T-helper 22 cell (primary cell): Measurements from ENCODE around the gene SEPTIN10.
"Not testable (repeated sequence)": the region's sequence is repeated elsewhere in the genome, so short reads cannot be mapped to it uniquely, and the experiment has no call there.

Experiments used
- DNase-seq: peaks from one replicate; pipeline ENCODE4 v3.0.0-alpha.2; 2020; ENCODE audit warnings: low read depth

Gene SEPTIN10

GRCh38 chr2:109633284-109633961 is 19.7 kb upstream of the SEPTIN10 start:
- DNase-seq = peak; percentile 18

DNA sequence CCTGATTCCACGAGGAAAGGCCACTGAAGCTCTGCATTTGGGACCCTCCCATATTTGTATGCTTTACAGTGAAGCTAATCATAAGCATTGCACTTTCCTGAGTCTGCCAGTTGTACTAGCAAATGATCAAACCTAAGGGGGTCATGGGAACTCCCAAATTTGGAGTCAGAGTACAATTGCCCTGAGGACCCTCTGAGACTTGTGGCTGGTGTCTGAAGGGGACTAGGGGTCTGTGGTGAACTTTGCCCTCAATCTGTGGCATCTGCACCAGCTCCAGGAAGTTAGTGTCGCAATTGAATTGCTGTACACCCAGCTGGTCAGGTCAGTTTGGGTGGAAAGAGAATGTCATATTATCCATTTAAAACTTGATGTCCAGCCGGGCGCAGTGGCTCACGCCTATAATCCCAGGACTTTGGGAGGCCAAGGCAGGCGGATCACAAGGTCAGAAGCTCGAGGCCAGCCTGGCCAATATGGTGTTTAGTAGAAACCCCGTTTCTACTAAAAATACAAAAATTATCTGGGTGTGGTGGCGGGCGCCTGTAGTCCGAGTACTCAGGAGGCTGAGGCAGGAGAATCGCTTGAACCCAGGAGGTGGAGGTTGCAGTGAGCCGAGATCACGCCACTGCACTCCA is 18.5 kb upstream of the SEPTIN10 start:
- no peak for DNase-seq

GRCh38 chr2:109631741-109632140 is 18.0 kb upstream of the SEPTIN10 start:
- no peak for DNase-seq

GRCh38 chr2:109630441-109631430 is 17.0 kb upstream of the SEPTIN10 start:
- no peak for DNase-seq

- no peak for DNase-seq
Measured at GRCh38 chr2:109629867-109630266, 16.1 kb upstream of the SEPTIN10 start.

GRCh38 chr2:109628321-109628720 is 14.6 kb upstream of the SEPTIN10 start:
- DNase-seq = not testable (repeated sequence)

DNA sequence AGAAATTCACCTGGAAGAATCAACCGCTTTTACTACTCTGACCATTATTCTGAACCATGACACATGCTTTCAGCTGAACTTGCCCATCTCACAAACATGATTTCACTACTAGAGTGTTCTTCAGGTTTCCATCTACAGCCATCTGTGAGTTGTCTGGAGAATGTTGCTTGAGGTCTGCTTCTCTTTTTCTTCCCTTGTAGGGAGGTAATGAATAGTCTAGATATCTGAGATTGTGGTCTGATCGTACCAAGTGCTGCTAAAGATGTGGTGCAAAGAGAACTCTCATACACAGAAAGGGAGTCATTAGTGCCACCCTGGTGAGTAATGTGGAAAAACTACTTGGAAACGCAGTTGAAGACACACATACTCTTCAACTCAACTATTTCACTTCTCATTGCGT is 10.6 kb upstream of the SEPTIN10 start:
- no peak for DNase-seq

DNA sequence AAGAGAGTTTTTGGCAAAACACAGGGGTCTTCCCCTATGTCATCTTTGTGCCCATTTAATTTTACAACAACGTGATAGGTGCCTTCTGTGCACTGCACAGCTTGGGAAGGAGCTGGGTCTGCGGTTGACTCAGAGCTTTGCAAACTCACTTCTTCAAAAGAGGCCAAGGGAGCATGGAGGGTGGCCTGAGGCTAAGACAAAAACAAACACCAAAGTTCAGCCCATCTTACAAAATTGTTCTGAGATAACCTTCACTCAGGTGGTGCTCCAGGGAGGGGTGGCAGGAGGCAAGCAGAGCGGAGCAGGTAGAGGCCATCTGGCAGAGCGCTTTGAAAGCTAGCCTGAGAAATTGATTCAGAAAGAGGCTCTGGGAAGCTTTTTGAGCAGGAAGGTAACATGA is 10.2 kb upstream of the SEPTIN10 start:
- DNase-seq = no peak

DNA sequence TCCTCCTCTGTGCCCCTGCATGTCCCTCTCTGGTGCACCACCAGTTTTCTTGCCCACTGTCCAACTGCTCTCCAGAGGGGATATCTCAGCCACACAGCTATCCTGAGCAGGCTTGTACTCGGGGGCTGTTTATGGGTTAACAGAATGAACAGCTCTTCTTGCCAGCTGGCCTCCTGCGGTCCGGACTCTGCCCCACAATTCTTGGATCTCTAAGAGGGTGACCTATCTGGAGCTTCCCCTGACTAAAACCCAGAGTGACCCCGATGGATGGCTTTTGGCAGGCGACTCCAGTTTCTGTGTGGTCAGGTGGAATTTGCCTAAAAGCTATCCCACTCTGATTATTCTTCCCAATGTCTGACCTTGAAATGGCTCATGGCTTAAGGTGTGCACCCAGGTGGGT is 9.5 kb upstream of the SEPTIN10 start:
- no peak for DNase-seq

GRCh38 chr2:109619032-109619615 is 5.4 kb upstream of the SEPTIN10 start:
- no peak for DNase-seq

DNA sequence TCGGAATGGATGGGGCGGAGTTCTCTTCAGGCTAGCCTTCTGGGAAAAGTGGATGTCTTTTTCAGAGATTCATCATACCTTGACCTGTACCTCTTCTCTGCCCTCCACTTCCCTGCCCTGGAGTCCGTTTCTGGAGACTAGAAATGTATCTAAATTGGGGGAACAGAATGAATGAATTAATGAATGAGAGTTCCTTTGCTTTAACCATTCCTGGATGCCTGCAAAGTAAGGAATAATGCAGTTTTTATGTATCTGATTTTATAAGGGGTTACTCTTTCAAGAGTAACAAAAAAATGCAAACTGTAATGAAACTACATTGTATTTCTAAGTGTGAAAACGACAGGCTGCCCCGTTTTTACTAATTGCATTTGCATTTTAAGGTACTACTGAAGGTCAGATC is 2.4 kb upstream of the SEPTIN10 start:
- no peak for DNase-seq

- no peak for DNase-seq
Measured at GRCh38 chr2:109615637-109616144, 1.9 kb upstream of the SEPTIN10 start.

DNA sequence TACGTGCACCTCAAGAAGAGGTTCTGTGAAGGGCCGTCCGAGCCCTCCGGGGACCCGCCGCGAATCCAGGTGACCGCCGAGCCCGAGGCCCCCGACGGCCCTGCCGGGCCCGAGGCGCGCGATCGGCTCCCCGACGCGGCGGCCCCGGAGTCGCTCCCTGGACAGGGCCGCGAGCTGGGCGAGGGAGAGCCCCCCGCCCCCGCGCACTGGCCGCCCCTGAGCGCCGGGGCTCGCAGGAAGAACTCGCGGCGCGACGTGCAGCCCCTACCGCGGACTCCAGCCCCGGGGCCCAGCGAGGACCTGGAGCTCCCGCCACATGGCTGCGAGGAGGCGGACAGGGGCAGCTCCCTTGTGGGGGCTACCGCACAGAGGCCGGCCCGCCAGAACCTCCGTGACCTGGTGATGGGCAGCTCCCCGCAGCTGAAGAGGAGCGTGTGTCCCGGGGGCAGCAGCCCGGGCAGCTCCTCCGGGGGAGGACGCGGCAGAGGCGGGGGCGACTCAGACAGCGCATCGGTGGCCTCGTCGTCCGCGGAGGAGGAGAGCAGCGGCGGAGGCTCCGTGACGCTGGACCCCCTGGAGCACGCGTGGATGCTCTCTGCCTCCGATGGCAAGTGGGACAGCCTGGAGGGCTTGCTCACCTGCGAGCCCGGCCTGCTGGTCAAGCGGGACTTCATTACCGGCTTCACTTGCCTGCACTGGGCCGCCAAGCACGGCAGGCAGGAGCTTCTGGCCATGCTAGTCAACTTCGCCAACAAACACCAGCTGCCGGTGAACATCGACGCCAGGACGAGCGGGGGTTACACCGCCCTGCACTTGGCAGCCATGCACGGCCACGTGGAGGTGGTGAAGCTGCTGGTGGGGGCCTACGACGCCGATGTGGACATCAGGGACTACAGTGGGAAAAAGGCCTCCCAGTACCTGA is 1.2 kb upstream of the SEPTIN10 start:
- DNase-seq = no peak

DNA sequence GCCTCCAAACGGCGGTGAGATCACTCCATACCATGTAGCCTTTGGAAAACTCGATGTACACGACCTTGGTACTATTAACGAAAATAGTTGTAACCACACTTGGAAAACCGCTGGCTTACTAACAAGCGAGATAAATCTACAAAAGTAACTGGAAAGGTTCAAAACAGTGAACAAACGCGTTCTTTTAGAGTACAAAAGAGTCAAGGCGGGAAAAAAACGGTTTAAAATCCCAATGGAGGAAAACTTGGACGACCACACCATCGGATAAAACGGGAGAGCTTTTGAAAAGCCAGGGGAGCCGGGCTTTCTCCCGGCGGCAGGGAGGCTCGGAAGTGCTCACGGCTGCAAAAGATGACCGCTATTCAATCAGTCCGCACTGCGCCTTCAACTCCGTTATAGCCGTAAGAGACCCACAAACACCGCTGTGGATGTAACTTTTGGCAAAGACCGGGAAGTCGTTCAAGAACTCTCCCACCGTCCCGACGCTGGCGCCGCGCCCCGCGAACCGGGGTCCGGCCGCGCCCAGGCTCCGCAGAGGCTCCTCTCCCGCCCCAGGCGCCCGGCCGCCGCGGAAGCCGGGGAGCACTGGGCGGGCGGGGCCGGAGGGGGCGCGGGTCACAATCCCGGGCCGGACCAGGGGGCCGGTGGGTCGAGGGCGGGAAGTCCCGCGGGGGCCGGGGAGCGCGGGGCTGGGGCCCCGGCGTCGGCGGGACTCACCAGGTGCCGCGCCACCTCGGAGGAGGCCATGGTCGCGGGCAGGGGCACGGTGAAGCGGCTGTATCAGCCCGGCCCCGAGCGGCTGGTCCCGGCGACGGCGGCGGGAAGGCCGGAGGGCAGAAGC is 465 bp downstream of the SEPTIN10 start:
- no peak for DNase-seq

GRCh38 chr2:109611467-109612095 is 2.2 kb downstream of the SEPTIN10 start:
- no peak for DNase-seq

- DNase-seq = no peak
Measured at GRCh38 chr2:109609352-109610024, 4.3 kb downstream of the SEPTIN10 start.

- DNase-seq = no peak
Measured at GRCh38 chr2:109607766-109608165, 6.0 kb downstream of the SEPTIN10 start.

- no peak for DNase-seq
Measured at GRCh38 chr2:109604597-109604996, 9.2 kb downstream of the SEPTIN10 start.

DNA sequence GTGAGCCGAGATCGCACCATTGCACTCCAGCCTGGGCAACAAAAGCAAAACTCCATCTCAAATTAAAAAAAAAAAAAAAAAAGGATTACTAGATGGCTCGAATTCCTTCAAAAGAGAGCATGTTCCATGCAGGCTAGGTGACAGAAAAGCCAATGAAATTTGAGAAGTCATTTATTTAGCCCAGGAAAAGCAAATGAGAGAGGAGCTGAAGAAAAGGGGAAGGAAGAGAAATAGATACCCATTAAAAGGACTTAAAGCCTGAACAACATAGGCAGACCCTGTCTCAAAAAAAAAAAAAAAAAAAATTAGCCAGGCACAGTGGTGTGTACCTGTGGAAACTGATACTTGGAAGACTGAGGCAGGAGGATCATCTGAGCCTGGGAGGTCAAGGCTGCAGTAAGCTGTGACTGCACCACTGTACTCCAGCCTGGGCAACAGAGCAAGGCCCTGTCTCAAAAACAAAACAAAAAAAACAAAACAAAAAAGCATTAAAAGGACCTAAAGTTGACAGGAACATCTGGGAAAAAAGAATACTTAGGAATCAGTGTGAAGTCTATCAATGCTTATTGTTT is 11.1 kb downstream of the SEPTIN10 start:
- no peak for DNase-seq
